Stimulated activated CD8-positive, alpha-beta memory T cell treated with anti-CD3 and anti-CD28 coated beads, Interleukin-4, amount 100 ng/mL, for 48 hours (primary cell): Measurements from ENCODE around the gene ZNF525.
"Not testable (repeated sequence)": the region's sequence is repeated elsewhere in the genome, so short reads cannot be mapped to it uniquely, and the experiment has no call there.

Source experiments
- DNase-seq: peaks from one replicate; pipeline ENCODE4 v3.0.0-alpha.2; 2020

The ZNF525 gene

GRCh38 chr19:53395840-53396524 lies 30.5 kb downstream of the ZNF525 start:
- not testable (repeated sequence) for DNase-seq

- DNase-seq, result no peak
These were observed 31.0 kb downstream of the ZNF525 start for GRCh38 chr19:53396525-53396868.

- DNase-seq, result not testable (repeated sequence)
These were observed 32.4 kb downstream of the ZNF525 start for GRCh38 chr19:53397918-53398317.

- no peak for DNase-seq
These were observed 44.1 kb downstream of the ZNF525 start for GRCh38 chr19:53409505-53410204.

GRCh38 chr19:53420520-53421315 lies 55.2 kb downstream of the ZNF525 start:
- not testable (repeated sequence) for DNase-seq

- no peak for DNase-seq
These were observed 57.0 kb downstream of the ZNF525 start for GRCh38 chr19:53422551-53422950.

- DNase-seq, result not testable (repeated sequence)
These were observed 57.6 kb downstream of the ZNF525 start for GRCh38 chr19:53423074-53423473.

- not testable (repeated sequence) for DNase-seq
These were observed 58.2 kb downstream of the ZNF525 start for GRCh38 chr19:53423680-53424079.

GRCh38 chr19:53424968-53425597 lies 59.6 kb downstream of the ZNF525 start:
- peak; percentile 77 for DNase-seq

GRCh38 chr19:53431399-53432087 lies 66.0 kb downstream of the ZNF525 start, which contains the start of gene ZNF761:
Gene ZNF761 (plus strand): TSS chr19:53431984. CDS start chr19:53447269, 15,285 bp downstream.
- DNase-seq, result peak; percentile 98

GRCh38 chr19:53432088-53432661 lies 66.7 kb downstream of the ZNF525 start:
- peak; percentile 41 for DNase-seq
